H54 (cell line): ENCODE measurements around the gene EIF2D.

Experiments
- DNase-seq: peaks from one replicate; pipeline ENCODE4 v3.0.0; 2011; ENCODE audit warnings: low spot score, mixed read lengths; ENCODE audit not compliant: insufficient read length
- FAIRE-seq: peaks from 3 replicates; lab custom pipeline; 2011; peaks lifted over from hg19 to GRCh38; lab: Jason Lieb, UNC
- POLR2A ChIP-seq: IDR thresholded peaks from 2 replicates; pipeline ENCODE4 v1.6.1; 2011; ENCODE audit warnings: low read depth, mild to moderate bottlenecking, low read length

Gene EIF2D

DNA sequence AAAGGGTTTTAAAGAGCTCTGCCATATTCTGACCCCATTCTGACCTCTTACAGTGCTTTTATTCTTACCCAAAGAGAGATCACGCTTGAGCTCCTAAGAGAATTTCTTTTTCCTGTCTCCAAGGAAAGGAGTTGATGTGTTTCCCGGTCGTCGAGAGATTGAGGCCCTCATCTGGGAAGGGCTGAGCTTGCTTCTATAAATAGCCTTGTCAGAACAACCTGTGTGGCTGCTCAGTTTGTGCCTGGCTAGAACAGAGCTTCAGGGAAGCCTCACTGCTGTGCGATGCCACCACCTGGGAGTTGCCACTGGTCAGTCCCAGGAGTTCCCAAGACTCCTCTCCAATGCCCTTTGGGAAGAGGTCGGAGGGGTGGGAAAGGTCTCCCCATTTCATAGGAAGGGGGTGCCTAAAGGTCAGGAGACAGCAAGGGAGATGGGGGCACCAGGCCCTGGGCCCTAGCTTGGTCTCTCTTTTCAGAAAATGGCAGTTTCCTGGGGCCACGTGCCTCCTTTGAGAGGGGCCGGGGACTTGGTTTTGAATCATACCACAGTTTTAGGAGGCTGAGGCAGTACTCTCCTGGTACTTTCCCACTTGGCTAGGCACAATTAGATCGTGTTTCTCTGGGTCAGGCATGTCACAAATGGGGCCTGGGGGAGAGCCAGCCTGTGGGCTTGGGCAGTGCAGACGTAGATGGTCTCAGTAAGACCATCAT lies 52.1 kb downstream of the EIF2D start:
- no peak for DNase-seq
- no peak for FAIRE-seq
- no peak for TF ChIP-seq POLR2A

DNA sequence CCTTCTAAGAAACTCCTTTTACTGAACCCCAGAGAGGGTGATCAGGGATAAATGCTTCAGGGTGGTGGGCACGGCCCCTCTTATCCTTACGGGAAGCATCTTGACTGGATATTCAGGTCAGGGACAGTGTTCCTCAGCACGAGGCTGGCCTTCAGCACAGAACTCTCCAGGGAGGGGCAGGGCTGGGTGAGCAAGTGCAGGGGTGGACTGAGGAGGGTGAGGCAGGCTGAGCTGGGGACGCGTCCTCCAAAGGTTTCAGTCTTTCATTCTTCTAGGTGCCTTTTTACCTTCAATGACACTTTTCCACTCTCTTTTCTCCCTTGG lies 52.6 kb downstream of the EIF2D start:
- no peak for TF ChIP-seq POLR2A
- DNase-seq (no peak), FAIRE-seq (no peak)

DNA sequence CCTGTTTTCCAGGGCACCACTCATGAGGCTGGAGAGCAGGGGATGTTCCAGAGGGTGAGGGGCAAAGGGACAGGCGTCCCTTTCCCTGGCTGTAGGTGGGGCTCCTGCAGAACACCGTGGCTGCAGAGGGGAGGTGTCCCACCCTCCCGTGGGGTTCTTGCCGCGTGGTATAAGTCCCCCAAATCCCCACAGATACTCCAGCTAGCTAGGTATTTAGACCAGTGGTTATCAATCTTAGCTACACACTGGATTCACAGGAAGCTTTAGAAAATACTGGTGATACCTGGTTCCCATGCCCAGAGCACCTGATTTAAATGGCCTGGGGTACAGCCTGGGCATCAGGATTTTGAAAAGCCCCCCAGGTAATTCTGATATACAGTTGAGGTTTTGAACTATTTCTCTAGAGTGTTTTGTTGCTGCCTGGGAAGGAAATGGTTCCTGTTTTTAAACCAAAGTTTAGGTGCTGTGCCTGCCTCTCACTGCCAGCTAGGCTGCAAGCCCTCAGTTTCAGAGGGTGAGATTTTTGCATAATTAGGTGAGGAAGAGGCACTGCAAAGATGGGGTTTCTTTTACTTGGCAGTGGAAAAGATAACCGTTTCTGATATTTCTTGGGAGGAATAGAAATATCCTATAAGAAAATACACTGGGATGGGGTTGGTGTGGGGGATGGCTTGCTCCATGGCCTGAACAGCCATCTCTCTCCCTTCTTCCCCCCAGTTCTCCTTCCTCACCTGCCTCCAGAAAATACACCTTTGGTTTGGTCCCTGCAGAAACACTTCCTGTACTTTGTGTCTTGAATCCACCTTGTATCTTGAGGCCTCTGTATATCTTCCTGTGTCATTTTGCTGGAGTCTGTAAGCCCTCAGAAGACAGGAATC lies 53.2 kb downstream of the EIF2D start:
- no peak for TF ChIP-seq POLR2A
- FAIRE-seq (no peak), DNase-seq (no peak)

DNA sequence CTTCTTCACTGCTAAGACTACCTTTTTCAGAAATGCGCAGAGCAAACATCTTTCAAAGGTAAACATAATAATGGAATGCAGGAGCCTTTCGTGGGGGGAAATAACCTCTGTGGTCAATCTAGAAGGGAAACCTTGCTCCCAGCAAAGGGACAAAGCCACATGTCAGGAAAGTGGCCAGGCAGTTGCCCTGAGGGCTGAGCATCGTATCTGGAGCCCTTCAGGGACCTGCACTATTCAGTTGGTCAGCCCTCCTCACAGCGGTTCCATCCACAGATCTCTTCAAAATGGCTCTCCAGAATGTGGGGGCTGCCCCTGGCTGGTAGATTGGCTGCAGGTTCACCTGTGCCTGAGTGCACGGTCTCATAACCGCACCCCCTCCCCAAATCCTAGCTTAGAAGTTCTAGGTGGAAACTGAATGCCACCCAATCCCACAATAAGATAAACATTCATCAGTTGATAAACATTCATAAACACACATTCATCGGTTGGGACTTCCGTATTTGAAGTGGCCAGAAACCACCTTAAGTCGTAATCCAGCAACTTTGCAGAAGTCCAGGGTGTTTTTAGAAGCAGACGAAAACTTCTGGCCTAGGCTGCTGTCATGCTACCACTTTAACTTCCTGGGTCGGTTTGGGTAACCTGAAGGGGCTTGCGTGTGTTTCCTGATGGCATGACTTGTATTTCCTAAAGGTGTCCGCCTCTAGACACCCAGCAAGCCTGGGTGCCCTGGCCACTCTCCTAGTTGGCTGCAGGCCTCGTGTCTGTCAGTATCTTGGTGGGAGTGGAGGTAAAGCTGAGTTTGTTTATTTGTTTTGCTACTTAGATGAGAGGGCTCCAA lies 54.4 kb downstream of the EIF2D start:
- FAIRE-seq (no peak), DNase-seq (no peak)
- TF ChIP-seq POLR2A, result no peak

DNA sequence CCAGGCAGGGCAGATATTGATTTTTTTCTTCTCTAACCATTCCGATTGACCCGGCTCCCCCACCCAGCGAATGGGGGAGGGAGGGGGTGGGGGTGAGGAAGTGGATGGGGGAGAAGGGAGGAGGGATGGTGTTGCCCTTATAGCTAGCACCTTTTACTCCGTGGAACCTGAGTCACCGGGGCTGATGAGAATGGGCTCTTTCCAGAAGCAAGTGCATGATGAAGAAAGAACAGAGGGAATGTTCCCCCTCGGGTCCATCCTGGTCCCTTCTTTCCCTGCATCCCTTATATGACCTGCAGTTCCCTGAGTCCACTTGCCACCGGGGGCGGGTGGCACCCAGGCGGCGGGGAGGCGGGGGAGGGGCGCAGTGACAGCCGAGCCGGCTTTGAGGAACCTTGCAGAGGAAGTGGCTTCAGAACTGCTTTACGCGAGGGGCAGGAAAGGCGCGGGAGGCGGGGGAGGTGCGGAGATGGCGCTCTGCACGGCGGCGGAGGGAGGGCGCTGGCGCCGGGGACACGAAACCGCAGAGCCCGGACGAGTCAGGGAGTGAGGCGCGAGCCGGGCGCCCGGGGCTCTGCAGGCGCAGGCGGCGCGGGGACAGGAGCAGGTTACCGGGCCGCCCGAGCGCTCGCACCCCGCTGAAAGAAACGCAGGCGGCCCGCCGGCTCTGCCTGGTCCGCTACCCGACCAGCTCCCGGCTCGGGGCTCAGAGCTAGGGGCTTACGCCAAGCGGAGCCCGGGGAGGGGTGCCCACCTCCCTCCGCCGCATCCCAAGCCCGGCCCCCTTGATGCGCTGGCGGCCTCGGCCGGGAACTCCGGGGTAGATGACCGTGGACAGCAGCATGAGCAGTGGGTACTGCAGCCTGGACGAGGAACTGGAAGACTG lies 55.3 kb downstream of the EIF2D start:
- DNase-seq (peak; percentile 61), FAIRE-seq (no peak)
- 0 out of 2 replicates have a peak, but pooled peaks have one; percentile 36 for TF ChIP-seq POLR2A

DNA sequence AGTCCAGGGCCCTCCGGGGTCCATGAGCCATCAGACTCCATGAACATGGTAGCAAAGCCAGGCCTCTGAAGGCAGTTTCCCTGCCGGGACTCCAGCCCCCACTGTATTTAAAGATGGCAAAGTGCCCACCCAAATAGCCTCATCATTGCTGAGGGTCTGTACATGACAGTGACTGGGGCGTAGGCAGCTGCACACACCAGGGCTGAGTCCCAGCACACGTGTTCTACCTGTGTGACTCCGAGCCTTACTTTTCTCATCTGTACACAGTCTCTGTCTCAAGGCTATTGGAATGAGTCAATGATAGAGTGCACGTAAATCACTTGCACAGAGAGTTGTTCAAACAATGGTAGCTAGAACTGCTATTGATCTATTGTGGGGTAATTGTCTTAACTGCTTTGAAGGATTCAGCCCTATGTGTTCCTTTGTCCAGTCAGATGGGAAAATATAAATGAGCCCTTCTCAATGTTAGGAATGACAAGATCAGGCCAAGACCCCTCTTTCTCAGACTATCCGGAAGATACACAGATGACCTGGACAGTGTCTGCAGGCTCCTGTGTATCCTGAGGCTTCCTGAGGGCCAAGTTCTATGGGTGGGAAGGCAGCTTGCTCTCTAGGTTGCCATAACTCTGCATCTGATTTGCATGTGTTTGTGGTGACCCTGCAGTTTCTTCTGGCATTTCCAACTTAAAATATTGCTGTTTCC lies 56.1 kb downstream of the EIF2D start:
- no peak for DNase-seq
- TF ChIP-seq POLR2A, result no peak
- no peak for FAIRE-seq

DNA sequence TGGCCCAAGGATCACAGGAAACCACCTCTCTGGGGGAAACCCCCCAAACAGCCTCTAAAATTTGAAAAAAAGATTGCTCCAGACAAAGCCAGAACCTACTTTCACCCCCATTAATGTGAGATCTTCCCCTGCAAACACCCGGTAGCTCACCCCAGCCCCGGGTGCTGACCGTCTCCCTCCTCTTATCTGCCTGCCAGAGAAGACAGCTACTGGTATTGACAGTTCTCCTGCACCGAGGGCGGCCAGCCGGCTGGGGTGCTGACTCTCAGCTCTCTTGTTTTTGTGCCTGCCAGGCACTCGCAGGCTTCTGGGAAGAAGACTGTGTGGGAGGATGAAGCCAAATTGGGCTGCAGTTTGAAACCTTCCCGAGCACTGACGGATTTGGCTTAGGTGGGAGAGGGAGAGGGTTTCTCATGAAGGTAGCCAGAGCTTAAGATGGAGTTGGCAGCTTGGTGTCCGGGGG lies 56.8 kb downstream of the EIF2D start:
- FAIRE-seq (no peak), DNase-seq (no peak)
- TF ChIP-seq POLR2A, result no peak

DNA sequence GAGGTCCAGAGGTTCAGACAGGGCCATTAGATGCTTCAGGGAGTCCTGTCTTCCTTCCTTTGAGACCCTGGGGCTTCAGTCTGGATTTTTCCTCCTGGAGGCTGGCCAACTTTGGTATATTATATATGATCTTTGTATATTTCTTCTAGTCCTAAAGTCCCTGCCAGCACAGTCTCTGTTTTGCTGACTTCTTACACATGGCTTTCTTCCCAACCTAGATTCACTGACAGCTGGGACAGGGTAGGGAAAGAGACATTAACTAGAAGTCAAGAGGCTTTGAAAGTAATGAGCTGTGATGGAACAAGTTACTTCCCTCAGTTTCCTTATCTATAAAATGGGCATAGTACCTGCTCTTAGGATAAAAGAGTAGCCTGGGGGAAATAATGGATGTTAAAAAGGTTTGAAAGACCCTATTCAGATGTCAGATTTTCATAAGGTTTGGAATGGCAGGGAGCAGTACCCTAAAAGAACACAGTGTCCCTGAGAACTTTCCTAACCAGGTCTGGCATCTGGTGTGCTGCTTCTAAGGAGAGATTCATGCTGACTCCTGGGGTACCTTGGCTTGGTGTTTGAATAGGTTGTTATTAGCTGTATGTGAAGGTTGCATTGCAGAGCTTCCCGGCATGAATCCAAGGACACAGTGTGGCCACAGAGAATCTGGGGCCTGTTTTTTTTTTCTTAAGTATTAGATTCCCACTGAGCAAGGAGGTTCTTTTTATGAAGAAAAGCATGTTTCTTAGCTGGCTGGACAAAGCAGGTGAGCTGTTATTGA lies 57.4 kb downstream of the EIF2D start:
- no peak for TF ChIP-seq POLR2A
- no peak for FAIRE-seq
- DNase-seq, result no peak

DNA sequence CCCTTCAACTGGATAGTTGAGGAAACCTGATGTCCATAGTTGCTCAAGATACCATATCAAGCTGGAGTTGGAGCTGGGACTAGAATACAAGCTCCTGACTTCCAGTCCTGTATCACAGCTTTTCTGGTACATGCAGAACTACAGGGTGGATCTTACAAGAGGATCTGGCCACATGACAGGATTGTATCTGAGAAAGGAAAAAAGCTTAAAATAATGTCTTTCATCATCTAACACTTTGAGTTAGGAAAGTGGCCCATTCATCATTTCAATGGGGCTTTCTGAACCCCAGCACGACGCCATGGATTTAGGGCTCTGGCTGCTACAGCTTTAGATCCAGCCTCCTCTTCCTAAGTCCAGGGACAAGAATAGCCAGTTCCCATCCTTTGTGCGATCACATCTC lies 58.1 kb downstream of the EIF2D start:
- no peak for FAIRE-seq
- DNase-seq, result no peak
- no peak for TF ChIP-seq POLR2A

DNA sequence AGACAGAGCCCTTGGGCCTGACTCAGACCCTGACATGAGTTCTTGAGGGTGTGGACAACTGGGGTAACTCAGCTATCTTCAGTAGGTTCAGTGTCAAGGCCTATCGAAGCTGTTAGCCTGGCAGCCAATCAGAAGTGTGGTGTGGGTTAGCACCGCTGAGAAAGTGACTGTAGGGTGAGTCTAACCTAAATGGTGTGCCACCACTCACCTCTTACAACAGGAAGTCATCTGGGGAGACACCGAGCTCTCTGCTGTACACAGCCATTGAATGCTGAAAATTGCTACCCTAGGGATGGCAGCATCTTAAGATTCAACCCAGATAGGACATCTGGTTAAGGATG lies 60.3 kb downstream of the EIF2D start:
- DNase-seq, result no peak
- TF ChIP-seq POLR2A, result no peak
- no peak for FAIRE-seq

DNA sequence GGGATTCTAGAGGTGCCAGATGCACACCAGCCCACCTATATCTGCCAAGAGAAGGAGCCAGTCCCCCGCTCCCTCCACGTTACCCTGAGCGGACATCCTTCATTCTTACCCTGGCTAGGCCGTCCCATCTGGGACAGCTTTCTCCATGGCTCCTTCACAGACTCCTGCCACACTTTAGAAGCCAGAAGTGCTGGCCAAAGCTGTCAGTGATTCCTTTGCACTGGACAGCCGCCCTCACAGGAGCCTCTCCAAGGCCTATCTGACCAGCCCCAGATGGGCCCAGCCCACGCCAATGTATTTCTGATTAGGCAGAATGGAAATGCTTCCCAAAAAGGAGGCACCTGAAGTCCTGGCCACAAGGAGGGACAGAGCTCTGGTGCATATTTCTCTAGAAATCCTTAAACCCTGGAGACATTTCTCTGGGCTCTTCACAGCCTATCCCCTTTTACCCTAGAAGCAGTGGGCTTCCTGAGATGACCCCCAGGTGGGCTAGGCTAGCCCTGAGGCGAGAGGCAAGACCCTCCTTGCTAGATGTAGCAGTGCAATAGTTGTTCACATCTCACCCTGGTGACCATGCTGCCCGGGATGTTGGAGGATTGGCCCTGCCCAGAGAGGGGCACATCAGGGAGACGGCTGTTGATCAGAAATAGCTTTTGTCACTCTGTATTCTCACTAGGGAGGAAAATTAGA lies 60.8 kb downstream of the EIF2D start:
- FAIRE-seq (no peak), DNase-seq (no peak)
- no peak for TF ChIP-seq POLR2A
